Neuronal stem cell (in vitro differentiated cells): Measurements from ENCODE around the gene GLI3.

ENCODE experiments used
- DNase-seq: peaks from one replicate; pipeline ENCODE4 v3.0.0-alpha.2; 2013; ENCODE audit warnings: low spot score
- H2AFZ ChIP-seq: one replicate; pipeline ENCODE4 v1.6.1; 2013; ENCODE audit warnings: mild to moderate bottlenecking, low read length, inconsistent platforms
- H2AK5ac ChIP-seq: 2 replicates; pipeline ENCODE4 v1.6.1; 2013; ENCODE audit warnings: low read depth, mild to moderate bottlenecking, inconsistent platforms, low read length, moderate library complexity, mixed read lengths
- H2BK120ac ChIP-seq: 2 replicates; pipeline ENCODE4 v1.6.1; 2013; ENCODE audit warnings: low read depth, mild to moderate bottlenecking, inconsistent platforms, low read length, moderate library complexity, mixed read lengths
- H2BK12ac ChIP-seq: one replicate; pipeline ENCODE4 v1.6.1; 2013; ENCODE audit warnings: low read length, inconsistent platforms
- H2BK15ac ChIP-seq: 2 replicates; pipeline ENCODE4 v1.6.1; 2013; ENCODE audit warnings: mild to moderate bottlenecking, low read length, inconsistent platforms, mixed read lengths
- H2BK5ac ChIP-seq: one replicate; pipeline ENCODE4 v1.6.1; 2013; ENCODE audit warnings: inconsistent platforms, mild to moderate bottlenecking, low read length, moderate library complexity
- H3K14ac ChIP-seq: one replicate; pipeline ENCODE4 v1.6.1; 2013; ENCODE audit warnings: low read length, inconsistent platforms
- H3K18ac ChIP-seq: 2 replicates; pipeline ENCODE4 v1.6.1; 2013; ENCODE audit warnings: low read length, inconsistent platforms
- H3K23ac ChIP-seq: 2 replicates; pipeline ENCODE4 v1.6.1; 2013; ENCODE audit warnings: low read depth, mild to moderate bottlenecking, mixed read lengths, low read length, inconsistent platforms; ENCODE audit not compliant: poor library complexity
- H3K27ac ChIP-seq: replicated peaks from 3 replicates; pipeline ENCODE4 v1.5.1; 2013; ENCODE audit warnings: low read length, inconsistent platforms
- H3K27me3 ChIP-seq, 3 experiments: 2 replicates each; pipeline ENCODE4 v1.6.1; 2013; ENCODE audit warnings: low read length in 3 of 3, mild to moderate bottlenecking in 2 of 3, inconsistent platforms in 1 of 3, low read depth in 1 of 3, mixed read lengths in 1 of 3, moderate library complexity in 1 of 3; ENCODE audit not compliant: control insufficient read depth in 3 of 3, insufficient read depth in 3 of 3
- H3K36me3 ChIP-seq, 2 donors: replicated peaks in 1 of 2; 2 replicates each; pipeline ENCODE4 v1.6.1; 2013; ENCODE audit warnings: low read length in 2 of 2; ENCODE audit not compliant: control insufficient read depth in 2 of 2, insufficient read depth in 2 of 2
- H3K4ac ChIP-seq: 2 replicates; pipeline ENCODE4 v1.6.1; 2013; ENCODE audit warnings: inconsistent platforms, mild to moderate bottlenecking, low read length, moderate library complexity
- H3K4me1 ChIP-seq, 2 donors: 1 replicate in 1 of 2; 2 replicates in 1 of 2; pipeline ENCODE4 v1.6.1; 2013; ENCODE audit warnings: low read length in 2 of 2, low read depth in 1 of 2; ENCODE audit not compliant: control insufficient read depth in 2 of 2, insufficient read depth in 1 of 2
- H3K4me2 ChIP-seq: one replicate; pipeline ENCODE4 v1.6.1; 2013; ENCODE audit warnings: mild to moderate bottlenecking, low read length, inconsistent platforms; ENCODE audit not compliant: insufficient read depth, poor library complexity, severe bottlenecking
- H3K4me3 ChIP-seq, 2 donors: 2 replicates each; pipeline ENCODE4 v1.5.1; 2013; ENCODE audit warnings: low read length in 2 of 2, mild to moderate bottlenecking in 2 of 2, inconsistent platforms in 1 of 2, moderate library complexity in 1 of 2
- H3K79me1 ChIP-seq: one replicate; pipeline ENCODE4 v1.6.1; 2013; ENCODE audit warnings: low read depth, mild to moderate bottlenecking, inconsistent platforms, low read length, moderate library complexity
- H3K9ac ChIP-seq: one replicate; pipeline ENCODE4 v1.6.1; 2013; ENCODE audit warnings: mild to moderate bottlenecking, low read depth, low read length, inconsistent platforms; ENCODE audit not compliant: poor library complexity
- H3K9me3 ChIP-seq, 2 donors: replicated peaks in 1 of 2; 2 replicates each; pipeline versions ENCODE3 to v1.6.1; 2013; ENCODE audit warnings: low read length in 2 of 2, mild to moderate bottlenecking in 2 of 2, inconsistent platforms in 1 of 2, low read depth in 1 of 2, mixed read lengths in 1 of 2, moderate library complexity in 1 of 2; ENCODE audit not compliant: control insufficient read depth in 2 of 2, insufficient read depth in 1 of 2
- H4K8ac ChIP-seq: one replicate; pipeline ENCODE4 v1.6.1; 2013; ENCODE audit warnings: low read depth, mild to moderate bottlenecking, inconsistent platforms, low read length, moderate library complexity
- H4K91ac ChIP-seq: one replicate; pipeline ENCODE4 v1.6.1; 2013; ENCODE audit warnings: low read length, low read depth, mild to moderate bottlenecking, inconsistent platforms; ENCODE audit not compliant: poor library complexity
- WGBS, 2 donors: extraction: QIAGEN DNeasy Blood & Tissue Kit; methylation state at CpG; one replicate each; pipeline ENCODE4 v1.1.7; 2013; ENCODE audit warnings: missing lambda C conversion rate in 2 of 2, mixed read lengths in 1 of 2; ENCODE audit not compliant: insufficient read length in 2 of 2, insufficient replicate concordance in 1 of 2; ENCODE audit errors: extremely low coverage in 2 of 2; 5-methylcytosine and 5-hydroxymethylcytosine counted together

Gene GLI3

DNA sequence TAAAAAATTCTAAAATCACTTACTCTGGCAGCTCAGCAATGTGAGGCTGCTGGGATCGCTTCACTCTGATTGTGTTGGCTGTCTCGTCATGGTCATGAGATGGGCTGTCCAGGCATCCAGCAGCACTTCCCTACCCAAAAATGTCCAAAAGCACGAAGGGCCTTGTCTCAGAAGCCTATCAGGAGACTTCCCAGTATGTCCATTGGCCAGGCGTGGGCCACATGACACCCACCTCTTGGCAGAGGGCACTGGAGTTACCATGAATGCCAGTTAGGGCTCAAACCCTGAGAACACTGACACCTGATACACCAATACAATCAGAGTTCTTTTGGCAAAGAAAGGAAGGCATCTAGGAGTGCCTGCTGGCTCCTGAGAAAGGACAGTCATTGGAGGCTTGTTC is 27.0 kb upstream of the GLI3 start:
- Histone ChIP-seq H2AFZ (peak overlapping the region; percentile 43), H2BK15ac (no peak overlapping the region), H3K14ac (no peak overlapping the region), H3K4me1 (peaks cover 9 to 24% of the 10 kb centered on the region in 2 donors), H3K18ac (no peak overlapping the region), H2AK5ac (no peak overlapping the region), H2BK120ac (no peak overlapping the region), H3K4ac (no peak overlapping the region), H3K27ac (no peak overlapping the region), H3K9ac (no peak overlapping the region), H3K9me3 (no peaks in the 10 kb centered on the region), H3K27me3 (no peaks in the 10 kb centered on the region), H3K79me1 (no peaks in the 10 kb centered on the region), H4K8ac (no peak overlapping the region), H4K91ac (no peak overlapping the region), H3K36me3 (no peaks in the 10 kb centered on the region), H2BK5ac (no peak overlapping the region), H3K4me3 (no peak overlapping the region), H3K4me2 (no peak overlapping the region), H2BK12ac (no peak overlapping the region), H3K23ac (no peak overlapping the region)
- WGBS, 2 donors: no CpG with 5 or more reads among the region's 4 CpGs
- DNase-seq: no peak

DNA sequence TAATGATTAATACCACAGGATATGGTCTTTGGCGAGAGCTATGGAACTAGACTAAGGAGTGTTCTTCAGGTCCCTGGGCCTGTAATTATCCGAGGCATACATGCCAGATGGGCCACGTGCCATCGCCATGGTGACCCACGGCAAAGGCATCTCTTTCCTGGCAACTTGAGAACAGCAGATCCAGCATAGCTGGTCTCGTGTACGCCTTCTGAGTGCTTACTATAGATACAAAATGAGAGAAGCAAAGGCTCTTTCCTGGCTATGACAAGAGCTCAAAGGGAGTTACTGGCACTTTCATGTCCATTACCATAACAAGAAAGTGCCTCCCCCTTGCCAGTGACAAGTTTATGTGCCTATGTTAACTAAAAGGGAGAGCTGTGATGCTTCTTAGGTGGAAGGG is 26.0 kb upstream of the GLI3 start:
- Histone ChIP-seq H3K9ac (no peak overlapping the region), H3K4me1 (peaks cover 9 to 20% of the 10 kb centered on the region in 2 donors), H3K4me2 (no peak overlapping the region), H4K91ac (no peak overlapping the region), H3K27ac (no peak overlapping the region), H2BK12ac (no peak overlapping the region), H3K9me3 (no peaks in the 10 kb centered on the region), H3K23ac (no peak overlapping the region), H2BK15ac (no peak overlapping the region), H2BK5ac (no peak overlapping the region), H3K79me1 (no peaks in the 10 kb centered on the region), H3K36me3 (no peaks in the 10 kb centered on the region), H2AK5ac (no peak overlapping the region), H3K27me3 (no peaks in the 10 kb centered on the region), H3K4ac (no peak overlapping the region), H4K8ac (no peak overlapping the region), H3K18ac (no peak overlapping the region), H2BK120ac (no peak overlapping the region), H2AFZ (no peak overlapping the region), H3K14ac (no peak overlapping the region), H3K4me3 (no peak overlapping the region)
- WGBS, 2 donors: no CpG with 5 or more reads among the region's 7 CpGs
- DNase-seq: no peak

DNA sequence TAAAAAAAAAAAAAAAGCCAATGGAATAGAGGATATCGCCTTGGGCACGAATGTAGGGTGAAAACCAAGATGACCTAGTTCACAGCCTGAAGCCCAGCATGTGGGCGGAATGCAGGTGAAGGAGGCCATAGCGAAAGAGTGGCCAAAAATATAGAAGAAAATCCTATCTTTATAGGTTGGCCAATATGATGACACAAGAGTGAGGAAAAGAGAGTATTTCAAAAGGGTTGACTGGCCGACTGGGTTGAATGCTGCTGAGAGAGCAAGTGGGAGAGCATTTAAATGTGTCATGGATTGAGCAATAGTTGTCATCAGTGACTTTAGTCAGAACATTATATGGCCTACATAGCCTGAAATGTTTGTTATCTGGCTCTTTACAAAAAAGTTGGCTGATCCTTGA is 17.2 kb upstream of the GLI3 start:
- H3K4me2 ChIP-seq: no peak overlapping the region

DNA sequence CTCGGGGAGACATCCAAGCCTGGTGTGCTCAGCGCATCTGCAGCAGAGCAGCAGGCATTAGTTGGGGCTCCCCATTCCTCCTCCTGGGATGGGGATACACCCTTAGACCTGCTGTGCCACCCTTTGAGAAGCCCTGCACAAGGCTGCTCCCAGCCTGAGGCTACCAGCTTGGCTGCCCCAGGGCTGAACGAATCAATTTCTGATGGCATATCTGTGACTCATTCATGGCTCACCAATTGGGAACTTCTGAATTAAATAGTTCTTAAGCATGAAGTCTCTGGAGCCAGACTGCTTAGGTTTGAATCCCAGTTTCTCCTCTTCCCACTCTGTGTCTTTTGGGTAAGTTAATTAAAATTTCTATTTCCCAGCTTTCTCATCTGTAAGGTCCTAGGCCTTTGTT is 16.3 kb upstream of the GLI3 start:
- WGBS, 2 donors: no CpG with 5 or more reads among the region's 3 CpGs
- no peak overlapping the region for H2BK15ac ChIP-seq
- no peak overlapping the region for H3K14ac ChIP-seq
- H4K91ac ChIP-seq: no peak overlapping the region
- no peak overlapping the region for H4K8ac ChIP-seq
- no peak overlapping the region for H3K23ac ChIP-seq
- H2BK120ac ChIP-seq: no peak overlapping the region
- H3K79me1 ChIP-seq: no peaks in the 10 kb centered on the region
- no peaks in the 10 kb centered on the region for H3K4me1 ChIP-seq
- H3K4ac ChIP-seq: no peak overlapping the region
- no peak overlapping the region for H3K4me2 ChIP-seq
- no peak overlapping the region for H2BK5ac ChIP-seq
- H3K36me3 ChIP-seq: no peaks in the 10 kb centered on the region
- no peaks in the 10 kb centered on the region for H3K27me3 ChIP-seq
- no peak overlapping the region for H3K9ac ChIP-seq
- H3K18ac ChIP-seq: no peak overlapping the region
- H2BK12ac ChIP-seq: no peak overlapping the region
- peaks cover 8 to 21% of the 10 kb centered on the region in 2 donors for H3K9me3 ChIP-seq
- no peak overlapping the region for H2AK5ac ChIP-seq
- no peak overlapping the region for H3K4me3 ChIP-seq
- no peak for DNase-seq
- no peak overlapping the region for H2AFZ ChIP-seq
- no peak overlapping the region for H3K27ac ChIP-seq

More for the DNA sequence above, 17.2 kb upstream of the GLI3 start:
- DNase-seq: no peak
- H2AK5ac ChIP-seq: no peak overlapping the region
- no peaks in the 10 kb centered on the region for H3K4me1 ChIP-seq
- no peak overlapping the region for H3K4me3 ChIP-seq
- no peak overlapping the region for H2BK12ac ChIP-seq
- no peak overlapping the region for H2BK120ac ChIP-seq
- no peak overlapping the region for H2BK5ac ChIP-seq
- no peak overlapping the region for H3K4ac ChIP-seq
- no peak overlapping the region for H3K18ac ChIP-seq
- H2AFZ ChIP-seq: no peak overlapping the region
- H3K14ac ChIP-seq: no peak overlapping the region
- H4K91ac ChIP-seq: no peak overlapping the region
- peaks cover 8 to 21% of the 10 kb centered on the region in 2 donors for H3K9me3 ChIP-seq
- H3K36me3 ChIP-seq: no peaks in the 10 kb centered on the region
- H4K8ac ChIP-seq: no peak overlapping the region
- H3K9ac ChIP-seq: no peak overlapping the region
- WGBS, 2 donors: no CpG with 5 or more reads among the region's 5 CpGs
- H3K27me3 ChIP-seq: no peaks in the 10 kb centered on the region
- no peak overlapping the region for H3K23ac ChIP-seq
- H3K27ac ChIP-seq: no peak overlapping the region
- H3K79me1 ChIP-seq: no peaks in the 10 kb centered on the region
- H2BK15ac ChIP-seq: no peak overlapping the region
